HCT116 (cell line): ENCODE data around the gene USP32. TPM values are rescaled to one million over a fixed set of nuclear protein-coding genes. Genes with fewer than 3 reads are reported as not detected.

Source experiments
- ATAC-seq: fragments of 200-7000 bp; cut with Tn5 transposase; 2 replicates; pipeline ENCODE4 v1.9.1; 2020; ENCODE audit warnings: mild to moderate bottlenecking, moderate library complexity
- BruUV-seq: library from RNA; stranded (reverse); fragments of 400-500 nt; replicated peaks from 2 replicates; lab custom pipeline; 2021; lab: Mats Ljungman, UMichigan
- CTCF ChIA-PET: fragments of 300-600 bp; sonication (Branson Sonifier 250); formaldehyde crosslinking; loops from one replicate; lab custom pipeline; 2021; ENCODE audit warnings: antibody characterized with exemption; lab: Charles Lee
- POLR2A ChIA-PET: fragments of 300-600, 350-600 bp; sonication (Branson Sonifier 250); formaldehyde crosslinking; loops from one replicate; lab custom pipeline; 2021; ENCODE audit warnings: antibody characterized with exemption; lab: Charles Lee
- RAD21 ChIA-PET, 2 experiments: fragments of 300-600 bp; sonication (Branson Sonifier 250); formaldehyde crosslinking; loops; one replicate each; lab custom pipeline; 2023; ENCODE audit warnings: low total read pairs in 2 of 2; ENCODE audit not compliant: uncharacterized antibody in 2 of 2, unreplicated experiment in 2 of 2, low non-redundant PET in 1 of 2; lab: Charles Lee
- DNase-seq: peaks from one replicate; pipeline ENCODE4 v3.0.0-alpha.2; 2010; ENCODE audit warnings: low read depth, low spot score
- H2AFZ ChIP-seq: fragments of 200-600 bp; shearing (Covaris generic), sonication (generic); 2 replicates; pipeline ENCODE4 v1.6.1; 2017; ENCODE audit warnings: low read depth, mixed run types, mixed read lengths, antibody characterized with exemption, low read length; ENCODE audit not compliant: poor library complexity, severe bottlenecking
- H3K27ac ChIP-seq: 2 replicates; pipeline ENCODE4 v1.5.1; 2012; ENCODE audit warnings: low read depth, low read length
- H3K27me3 ChIP-seq: fragments of 200-600 bp; sonication (generic); 2 replicates; pipeline ENCODE4 v1.6.1; 2016; ENCODE audit warnings: mixed run types, low read length, mixed read lengths; ENCODE audit not compliant: insufficient read depth
- H3K36me3 ChIP-seq, 2 experiments: fragments of 200-500 bp in 1 of 2; fragments of 200-600 bp in 1 of 2; sonication (Bioruptor generic) in 1 of 2; sonication (generic) in 1 of 2; 2 replicates each; pipeline versions ENCODE4 v1.5.1 to v1.6.1; 2014 to 2016; ENCODE audit warnings: low read length in 2 of 2, inconsistent platforms in 1 of 2, mixed read lengths in 1 of 2, mixed run types in 1 of 2; ENCODE audit not compliant: insufficient read depth in 2 of 2, control insufficient read depth in 1 of 2
- H3K4me1 ChIP-seq, 2 experiments: fragments of 200-600 bp in 1 of 2; sonication (generic) in 1 of 2; 2 replicates each; pipeline versions ENCODE4 v1.5.1 to v1.6.1; 2012 to 2017; ENCODE audit warnings: low read length in 2 of 2, inconsistent platforms in 1 of 2, mild to moderate bottlenecking in 1 of 2, mixed read lengths in 1 of 2, mixed run types in 1 of 2, moderate library complexity in 1 of 2; ENCODE audit not compliant: insufficient read depth in 2 of 2, control insufficient read depth in 1 of 2
- H3K4me2 ChIP-seq: fragments of 200-600 bp; sonication (generic); 2 replicates; pipeline ENCODE4 v1.6.1; 2017; ENCODE audit warnings: mixed run types, low read length, mixed read lengths
- H3K4me3 ChIP-seq, 2 experiments: fragments of 200-600 bp in 1 of 2; sonication (generic) in 1 of 2; replicated peaks in 1 of 2; 2 replicates each; pipeline ENCODE4 v1.5.1; 2011 to 2016; ENCODE audit warnings: low read length in 2 of 2, control low read depth in 1 of 2, low read depth in 1 of 2, mild to moderate bottlenecking in 1 of 2, mixed read lengths in 1 of 2, mixed run types in 1 of 2
- H3K79me2 ChIP-seq: fragments of 200-600 bp; sonication (generic); 2 replicates; pipeline ENCODE4 v1.6.1; 2017; ENCODE audit warnings: mild to moderate bottlenecking, mixed run types, low read length, moderate library complexity, mixed read lengths; ENCODE audit not compliant: insufficient read depth
- H3K9ac ChIP-seq: fragments of 200-600 bp; sonication (generic); 2 replicates; pipeline ENCODE4 v1.6.1; 2016; ENCODE audit warnings: low read length, mixed read lengths
- H3K9me2 ChIP-seq: fragments of 200-600 bp; sonication (generic), shearing (Covaris generic); 2 replicates; pipeline ENCODE4 v1.6.1; 2017; ENCODE audit warnings: mixed run types, mild to moderate bottlenecking, moderate library complexity; ENCODE audit not compliant: insufficient read depth
- H3K9me3 ChIP-seq, 2 experiments: fragments of 200-500 bp in 1 of 2; fragments of 200-600 bp in 1 of 2; sonication (Bioruptor generic) in 1 of 2; sonication (generic) in 1 of 2; 2 replicates each; pipeline ENCODE4 v1.6.1; 2014 to 2017; ENCODE audit warnings: low read length in 2 of 2, mixed read lengths in 2 of 2, inconsistent platforms in 1 of 2, low read depth in 1 of 2, mild to moderate bottlenecking in 1 of 2, mixed run types in 1 of 2, moderate library complexity in 1 of 2; ENCODE audit not compliant: control insufficient read depth in 1 of 2, insufficient read depth in 1 of 2
- H4K20me1 ChIP-seq: fragments of 200-600 bp; sonication (generic), shearing (Covaris generic); 2 replicates; pipeline ENCODE4 v1.6.1; 2017; ENCODE audit warnings: mixed run types, mild to moderate bottlenecking, moderate library complexity; ENCODE audit not compliant: insufficient read depth
- ATF3 ChIP-seq: IDR thresholded peaks from 2 replicates; pipeline ENCODE4 v1.6.1; 2012
- CBX3 ChIP-seq: IDR thresholded peaks from 2 replicates; pipeline ENCODE4 v1.6.1; 2012; ENCODE audit warnings: low read depth
- CEBPB ChIP-seq: IDR thresholded peaks from 2 replicates; pipeline ENCODE4 v1.6.1; 2012; ENCODE audit warnings: low read depth
- CTCF ChIP-seq, 3 experiments: fragments of 200-600 bp in 1 of 3; sonication (generic) in 1 of 3; IDR thresholded peaks in 2 of 3; conservative IDR thresholded peaks in 1 of 3; 2 replicates each; pipeline ENCODE4 v1.5.1; 2012 to 2017; ENCODE audit warnings: low read depth in 2 of 3, low read length in 2 of 3, antibody characterized with exemption in 1 of 3, borderline replicate concordance in 1 of 3, control low read depth in 1 of 3, mild to moderate bottlenecking in 1 of 3, mixed read lengths in 1 of 3, mixed run types in 1 of 3, moderate library complexity in 1 of 3; ENCODE audit not compliant: insufficient read depth in 1 of 3
- EGR1 ChIP-seq: IDR thresholded peaks from 2 replicates; pipeline ENCODE4 v1.6.1; 2012; ENCODE audit warnings: low read depth
- EZH2phosphoT487 ChIP-seq: fragments of 200-600 bp; IDR thresholded peaks from 2 replicates; pipeline ENCODE4 v1.6.1; 2018; ENCODE audit warnings: antibody characterized with exemption, borderline replicate concordance
- JUND ChIP-seq: IDR thresholded peaks from 2 replicates; pipeline ENCODE4 v1.6.1; 2012
- POLR2A ChIP-seq: IDR thresholded peaks from 2 replicates; pipeline ENCODE4 v1.7.0; 2011; ENCODE audit warnings: borderline replicate concordance; ENCODE audit not compliant: insufficient read depth, insufficient read length; ENCODE audit errors: extremely low read depth
- RAD21 ChIP-seq: IDR thresholded peaks from 2 replicates; pipeline ENCODE4 v1.6.1; 2012; ENCODE audit warnings: low read depth, mild to moderate bottlenecking
- REST ChIP-seq: IDR thresholded peaks from 2 replicates; pipeline ENCODE4 v1.6.1; 2012; ENCODE audit warnings: low read depth
- TCF7L2 ChIP-seq: IDR thresholded peaks from 2 replicates; pipeline ENCODE4 v1.7.0; 2011; ENCODE audit warnings: borderline replicate concordance, inconsistent platforms; ENCODE audit not compliant: insufficient read depth, insufficient read length; ENCODE audit errors: extremely low read depth
- YY1 ChIP-seq: IDR thresholded peaks from 2 replicates; pipeline ENCODE4 v1.6.1; 2011; ENCODE audit warnings: low read length, low read depth, moderate library complexity, mild to moderate bottlenecking; ENCODE audit not compliant: insufficient replicate concordance; ENCODE audit errors: extremely low read depth
- ZFX ChIP-seq: fragments of 450-650 bp; IDR thresholded peaks from 2 replicates; pipeline ENCODE4 v1.6.1; 2017
- ZNF274 ChIP-seq: fragments of 200-500 bp; sonication (Bioruptor generic); IDR thresholded peaks from 2 replicates; pipeline ENCODE4 v1.6.1; 2014; ENCODE audit warnings: mild to moderate bottlenecking, low read depth, low read length, inconsistent platforms
- intact Hi-C: fragments of 100-400 bp; cut with micrococcal nuclease; formaldehyde crosslinking; loops from 2 replicates; pipeline ENCODE4 v1.10.0; 2022
- total RNA-seq: library from RNA; stranded (reverse); gene quantifications from one replicate; pipeline ENCODE4 v1.2.1, GENCODE V29; 2021; ENCODE audit not compliant: unreplicated experiment

The USP32 gene
- total RNA-seq, 1 experiment from 2014 or later, result 67.0 TPM

- no peak for ATAC-seq
- no TSS peak for BruUV-seq
- TF ChIP-seq ATF3 (no peak), EZH2phosphoT487 (no peak), ZFX (no peak), JUND (no peak), TCF7L2 (no peak), CTCF (IDR thresholded peaks at IDR 0.05 in 2 of 3, conservative IDR thresholded peaks at IDR 0.05 in 1 of 3; ENCODE audit: borderline replicate concordance in 1 of 3, insufficient read depth in 1 of 3, low read depth in 2 of 3, low read length in 2 of 3) (no peak), EGR1 (no peak), POLR2A (no peak), RAD21 (no peak), CEBPB (no peak), CBX3 (no peak), REST (no peak), ZNF274 (no peak), YY1 (no peak)
- TF ChIP-seq, all 23 proteins: peak for 0
- Histone ChIP-seq H3K4me3 (no peak overlapping the region), H3K36me3 (no peaks in the 10 kb centered on the region), H3K27ac (no peak overlapping the region), H3K9ac (no peak overlapping the region), H4K20me1 (no peaks in the 10 kb centered on the region), H3K9me3 (no peaks in the 10 kb centered on the region), H3K27me3 (no peaks in the 10 kb centered on the region), H2AFZ (no peak overlapping the region), H3K9me2 (no peaks in the 10 kb centered on the region), H3K4me1 (no peaks in the 10 kb centered on the region), H3K79me2 (no peaks in the 10 kb centered on the region), H3K4me2 (no peak overlapping the region)
- ChIA-PET POLR2A (no interaction called here), RAD21 (no interaction called here), CTCF (no interaction called here)
- no peak for DNase-seq
- intact Hi-C loops, result no loop called here
Measured at GRCh38 chr17:60425626-60426025, 33.7 kb upstream of the USP32 start.
